WTC11 (cell line): Measurements from ENCODE around the gene DCP1B.

ENCODE experiments used
- FOXJ3 ChIP-seq: sonication (generic); formaldehyde crosslinking; IDR thresholded peaks from 2 replicates; pipeline ENCODE4 v1.9.0; 2021; ENCODE audit warnings: missing genetic modification reagents, mild to moderate bottlenecking, borderline replicate concordance
- TF ChIP-seq, protein P1 (sequence below): fragments of 200-600 bp; IDR thresholded peaks from 2 replicates; pipeline ENCODE4 v1.8.0; 2022; ENCODE audit warnings: antibody characterized with exemption

DNA sequence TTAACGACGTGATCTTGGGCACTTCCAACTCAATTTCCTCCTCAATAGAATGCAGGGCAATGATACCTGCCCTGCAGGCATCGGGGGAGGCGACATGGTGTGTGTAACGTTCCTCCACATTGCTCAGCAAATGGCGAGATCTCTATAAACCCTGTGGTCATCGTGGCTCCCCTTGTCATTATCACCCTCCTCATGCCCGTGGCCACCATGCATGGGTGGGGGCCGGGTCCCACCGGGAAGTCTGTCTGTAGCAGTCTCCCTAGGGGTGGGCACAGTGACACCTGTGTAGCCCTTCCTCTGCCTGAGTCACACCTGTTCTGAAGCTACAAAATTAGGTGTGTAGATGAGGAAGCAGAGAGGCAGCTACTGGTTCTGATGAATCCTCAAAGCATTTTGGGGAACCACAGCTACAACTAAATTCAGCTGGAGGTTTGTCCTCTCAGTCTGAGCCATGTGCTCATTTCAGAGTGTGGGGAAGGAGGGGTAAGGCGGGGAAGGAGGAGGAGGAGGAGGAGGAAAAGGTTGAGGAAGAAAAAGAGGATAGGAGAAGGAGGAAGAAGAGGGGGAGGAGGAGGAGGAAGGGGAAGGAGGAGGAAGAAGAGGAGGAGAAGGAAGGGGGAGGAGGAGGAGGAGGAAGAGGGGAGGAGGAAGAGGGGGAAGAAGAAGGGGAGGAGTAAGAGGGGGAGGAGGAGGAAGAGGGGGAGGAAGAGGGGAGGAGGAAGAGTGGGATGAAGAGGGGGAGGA lies 74.8 kb downstream of the DCP1B start:
- TF ChIP-seq, protein P1, sequence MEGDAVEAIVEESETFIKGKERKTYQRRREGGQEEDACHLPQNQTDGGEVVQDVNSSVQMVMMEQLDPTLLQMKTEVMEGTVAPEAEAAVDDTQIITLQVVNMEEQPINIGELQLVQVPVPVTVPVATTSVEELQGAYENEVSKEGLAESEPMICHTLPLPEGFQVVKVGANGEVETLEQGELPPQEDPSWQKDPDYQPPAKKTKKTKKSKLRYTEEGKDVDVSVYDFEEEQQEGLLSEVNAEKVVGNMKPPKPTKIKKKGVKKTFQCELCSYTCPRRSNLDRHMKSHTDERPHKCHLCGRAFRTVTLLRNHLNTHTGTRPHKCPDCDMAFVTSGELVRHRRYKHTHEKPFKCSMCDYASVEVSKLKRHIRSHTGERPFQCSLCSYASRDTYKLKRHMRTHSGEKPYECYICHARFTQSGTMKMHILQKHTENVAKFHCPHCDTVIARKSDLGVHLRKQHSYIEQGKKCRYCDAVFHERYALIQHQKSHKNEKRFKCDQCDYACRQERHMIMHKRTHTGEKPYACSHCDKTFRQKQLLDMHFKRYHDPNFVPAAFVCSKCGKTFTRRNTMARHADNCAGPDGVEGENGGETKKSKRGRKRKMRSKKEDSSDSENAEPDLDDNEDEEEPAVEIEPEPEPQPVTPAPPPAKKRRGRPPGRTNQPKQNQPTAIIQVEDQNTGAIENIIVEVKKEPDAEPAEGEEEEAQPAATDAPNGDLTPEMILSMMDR = no peak
- no peak for TF ChIP-seq FOXJ3 (CRISPR knock-in tag)
